Activated CD4-positive, alpha-beta T cell treated with anti-CD3 and anti-CD28 coated beads, Interleukin-2, amount 10 ng/mL, durations not matched to agents 7 days and 5 days (primary cell): ENCODE data around the gene ADGRV1. TPM values are rescaled to one million over a fixed set of nuclear protein-coding genes. Genes with fewer than 3 reads are reported as not detected.

Experiments
- CTCF ChIA-PET: fragments of 350-600 bp; sonication (Branson Sonifier 250); formaldehyde crosslinking; loops from one replicate; lab custom pipeline; 2021; ENCODE audit warnings: antibody characterized with exemption; lab: Charles Lee
- POLR2A ChIA-PET: fragments of 350-600 bp; sonication (Branson Sonifier 250); formaldehyde crosslinking; loops from one replicate; lab custom pipeline; 2021; ENCODE audit warnings: antibody characterized with exemption; lab: Charles Lee
- DNase-seq: peaks from one replicate; pipeline ENCODE4 v3.0.0-alpha.2; 2020
- H3K27ac Mint-ChIP-seq: one replicate; pipeline ENCODE4 v1.8.0; 2021; ENCODE audit warnings: mild to moderate bottlenecking, moderate library complexity, mixed read lengths
- H3K27me3 Mint-ChIP-seq: one replicate; pipeline ENCODE4 v1.8.0; 2021; ENCODE audit warnings: mixed read lengths
- H3K36me3 Mint-ChIP-seq: one replicate; pipeline ENCODE4 v1.8.0; 2021; ENCODE audit warnings: low read depth, mixed read lengths
- H3K4me1 Mint-ChIP-seq: one replicate; pipeline ENCODE4 v1.8.0; 2021; ENCODE audit warnings: mixed read lengths
- H3K4me3 Mint-ChIP-seq: one replicate; pipeline ENCODE4 v1.8.0; 2021; ENCODE audit warnings: mild to moderate bottlenecking, moderate library complexity, mixed read lengths
- H3K9me3 Mint-ChIP-seq: one replicate; pipeline ENCODE4 v1.8.0; 2021; ENCODE audit warnings: mixed read lengths
- total RNA-seq, 2 experiments: library from RNA; stranded (reverse); gene quantifications; one replicate each; pipeline ENCODE4 v1.2.3, GENCODE V29; 2021

Gene ADGRV1
- total RNA-seq, 2 experiments from 2014 or later, result not detected

- POLR2A ChIA-PET, result no interaction called here
- Mint-ChIP-seq H3K9me3 (no peaks in the 10 kb centered on the region), H3K27me3 (peaks cover 2% of the 10 kb centered on the region), H3K36me3 (no peaks in the 10 kb centered on the region), H3K4me1 (no peaks in the 10 kb centered on the region), H3K4me3 (no peak overlapping the region), H3K27ac (no peak overlapping the region)
- CTCF ChIA-PET, result interaction anchor here (1.2 kb wide), 1 partner anchor 66 kb away, joined by 4 read pairs; no protein-coding TSS in a partner anchor
- no peak for DNase-seq
Observed at GRCh38 chr5:90933298-90933697, 374.7 kb downstream of the ADGRV1 start.

DNA sequence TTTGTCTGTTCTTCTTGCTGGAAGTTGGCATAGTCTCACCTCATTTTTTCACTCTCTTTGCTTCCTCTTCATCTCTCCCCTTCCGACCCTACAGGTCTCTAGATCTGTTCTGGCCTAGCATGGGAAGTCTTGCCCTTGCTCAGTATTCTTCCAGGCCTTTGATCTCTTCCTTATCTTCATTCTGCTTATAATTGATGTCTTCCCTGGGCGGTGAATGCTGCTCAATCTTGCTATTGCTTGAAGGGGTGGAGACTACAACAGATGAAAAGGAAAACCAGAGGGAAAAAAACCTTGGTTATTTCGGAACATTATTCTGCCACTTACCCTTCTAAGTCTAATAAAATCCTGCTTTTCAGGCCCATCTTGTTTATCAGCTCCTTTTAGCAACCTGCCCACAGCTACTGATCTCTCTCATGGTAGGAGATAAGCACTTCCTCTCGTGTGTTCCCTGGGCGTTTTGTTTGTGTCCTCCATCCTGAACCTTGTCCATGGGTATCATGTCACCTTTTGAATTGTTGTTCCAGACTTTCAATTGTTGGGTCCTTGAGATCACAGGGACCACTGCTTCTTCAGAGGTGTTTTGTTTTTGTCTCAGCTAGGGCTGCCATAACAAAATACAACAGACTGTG lies 375.6 kb downstream of the ADGRV1 start:
- DNase-seq, result no peak
- Mint-ChIP-seq H3K27ac (no peak overlapping the region), H3K4me3 (no peak overlapping the region), H3K27me3 (peaks cover 2% of the 10 kb centered on the region), H3K9me3 (no peaks in the 10 kb centered on the region), H3K4me1 (no peaks in the 10 kb centered on the region), H3K36me3 (no peaks in the 10 kb centered on the region)
- CTCF ChIA-PET, result no interaction called here
- POLR2A ChIA-PET, result no interaction called here

DNA sequence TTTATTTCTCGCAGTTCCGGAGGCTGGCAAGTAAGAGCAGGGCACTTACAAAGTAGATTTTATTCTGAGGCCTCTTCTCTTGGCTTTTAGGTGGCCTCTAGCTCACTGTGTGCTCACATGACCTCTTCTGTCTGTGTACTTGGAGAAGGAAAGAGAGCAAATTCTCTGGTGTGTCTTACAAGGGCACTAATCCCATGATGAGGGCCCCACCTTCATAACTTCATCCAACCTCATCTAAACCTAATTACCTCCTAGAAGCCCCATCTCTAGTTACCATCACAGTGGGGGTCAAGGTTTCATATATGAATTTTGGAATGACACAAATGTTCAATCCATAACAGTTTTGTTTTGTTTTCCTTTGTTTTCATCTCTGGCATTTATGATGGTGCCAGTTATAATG lies 376.1 kb downstream of the ADGRV1 start:
- no peaks in the 10 kb centered on the region for H3K36me3 Mint-ChIP-seq
- CTCF ChIA-PET, result no interaction called here
- H3K4me3 Mint-ChIP-seq, result no peak overlapping the region
- H3K27ac Mint-ChIP-seq, result no peak overlapping the region
- no peaks in the 10 kb centered on the region for H3K4me1 Mint-ChIP-seq
- H3K9me3 Mint-ChIP-seq, result no peaks in the 10 kb centered on the region
- no peak for DNase-seq
- peaks cover 2% of the 10 kb centered on the region for H3K27me3 Mint-ChIP-seq
- POLR2A ChIA-PET, result no interaction called here

DNA sequence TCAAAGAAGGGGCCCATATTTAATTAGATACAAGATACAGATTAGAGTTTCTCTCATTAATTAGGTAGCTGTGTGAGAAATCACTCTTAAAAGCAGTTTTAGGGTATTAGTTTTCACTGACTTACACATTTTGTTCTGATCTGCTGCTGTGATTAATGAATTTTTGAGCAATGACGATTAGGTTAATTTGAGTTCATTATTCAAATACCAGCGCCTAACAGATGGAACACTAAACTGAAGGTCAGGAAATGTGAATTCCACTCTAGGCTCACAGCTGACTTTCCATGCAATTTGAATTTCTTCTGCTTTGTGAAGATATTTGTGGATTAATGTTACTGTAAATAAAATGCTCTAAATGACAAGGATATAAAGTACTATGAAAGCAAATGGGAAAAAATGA lies 380.6 kb downstream of the ADGRV1 start:
- H3K9me3 Mint-ChIP-seq, result peaks cover 3% of the 10 kb centered on the region
- CTCF ChIA-PET, result no interaction called here
- H3K27ac Mint-ChIP-seq, result no peak overlapping the region
- H3K27me3 Mint-ChIP-seq, result no peaks in the 10 kb centered on the region
- no peaks in the 10 kb centered on the region for H3K36me3 Mint-ChIP-seq
- peaks cover 8% of the 10 kb centered on the region for H3K4me1 Mint-ChIP-seq
- H3K4me3 Mint-ChIP-seq, result no peak overlapping the region
- POLR2A ChIA-PET, result no interaction called here
- no peak for DNase-seq

DNA sequence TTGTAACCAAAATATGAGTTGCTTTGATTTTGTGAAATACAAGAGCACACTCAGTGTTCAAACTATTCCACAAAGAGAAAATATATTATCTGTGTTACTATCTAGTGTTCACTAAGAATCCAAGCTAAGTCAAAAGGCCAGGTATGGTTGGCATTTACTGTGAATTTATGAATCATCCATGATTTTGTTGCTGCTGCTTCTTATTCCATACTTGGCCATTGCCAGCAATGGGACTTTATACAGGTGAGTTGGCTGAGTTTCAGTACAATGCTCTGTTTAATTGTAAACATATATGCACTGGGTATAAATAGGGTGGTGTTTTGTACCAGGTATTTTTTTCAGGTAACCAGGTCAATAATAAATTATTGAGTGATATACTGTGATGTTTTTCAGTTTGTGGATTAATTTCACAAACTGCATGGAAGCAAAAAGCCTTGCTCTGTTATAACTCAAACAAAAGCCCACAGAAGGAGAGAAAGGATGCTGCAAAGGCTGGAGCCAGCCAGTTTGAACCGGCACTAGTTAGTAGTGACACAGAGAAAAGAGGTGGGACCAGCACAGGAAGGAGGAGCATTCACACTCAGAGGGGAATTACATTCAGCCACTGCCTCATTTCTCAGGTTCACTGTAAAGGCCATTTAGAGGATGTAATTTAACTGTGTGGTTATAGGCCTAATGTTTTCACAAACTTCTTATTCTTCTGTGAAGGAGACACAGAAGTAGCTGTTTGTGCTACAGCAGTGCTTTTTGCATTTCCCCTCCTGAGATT lies 381.8 kb downstream of the ADGRV1 start:
- ChIA-PET POLR2A (no interaction called here), CTCF (no interaction called here)
- no peak overlapping the region for H3K27ac Mint-ChIP-seq
- no peaks in the 10 kb centered on the region for H3K36me3 Mint-ChIP-seq
- H3K27me3 Mint-ChIP-seq, result no peaks in the 10 kb centered on the region
- DNase-seq, result peak; percentile 41
- peaks cover 8% of the 10 kb centered on the region for H3K4me1 Mint-ChIP-seq
- H3K4me3 Mint-ChIP-seq, result no peak overlapping the region
- peaks cover 3% of the 10 kb centered on the region for H3K9me3 Mint-ChIP-seq

GRCh38 chr5:90941002-90941720 lies 382.6 kb downstream of the ADGRV1 start:
- no peaks in the 10 kb centered on the region for H3K27me3 Mint-ChIP-seq
- H3K4me1 Mint-ChIP-seq, result peaks cover 8% of the 10 kb centered on the region
- DNase-seq, result no peak
- POLR2A ChIA-PET, result no interaction called here
- CTCF ChIA-PET, result no interaction called here
- no peak overlapping the region for H3K4me3 Mint-ChIP-seq
- no peaks in the 10 kb centered on the region for H3K36me3 Mint-ChIP-seq
- H3K27ac Mint-ChIP-seq, result no peak overlapping the region
- peaks cover 3% of the 10 kb centered on the region for H3K9me3 Mint-ChIP-seq

DNA sequence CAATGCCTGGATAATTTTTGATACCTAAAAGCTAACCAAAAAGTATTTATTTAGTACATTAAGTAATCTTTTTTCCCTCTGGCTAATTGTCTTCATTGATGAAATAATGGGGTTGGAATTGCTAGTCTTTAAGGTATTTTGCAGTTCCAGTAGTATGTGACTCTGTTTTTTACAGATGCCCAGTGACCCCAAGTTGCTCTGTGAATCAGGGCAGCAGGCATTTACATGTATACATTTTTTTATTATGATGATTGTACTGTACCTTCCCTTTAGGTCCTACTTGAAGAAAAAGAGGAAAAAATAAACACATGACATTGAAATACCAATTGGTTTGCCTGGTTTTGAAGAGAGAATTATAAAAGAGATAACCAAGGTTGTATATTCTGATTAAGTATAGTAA lies 385.5 kb downstream of the ADGRV1 start:
- Mint-ChIP-seq H3K9me3 (peaks cover 3% of the 10 kb centered on the region), H3K36me3 (no peaks in the 10 kb centered on the region), H3K4me3 (no peak overlapping the region), H3K27me3 (peaks cover 3% of the 10 kb centered on the region), H3K27ac (no peak overlapping the region), H3K4me1 (peaks cover 8% of the 10 kb centered on the region)
- CTCF ChIA-PET, result interaction anchor here (0.8 kb wide), 1 partner anchor 12 kb away, joined by 3 read pairs; no protein-coding TSS in a partner anchor
- POLR2A ChIA-PET, result no interaction called here
- DNase-seq, result no peak

GRCh38 chr5:90947667-90948066 lies 389.1 kb downstream of the ADGRV1 start:
- POLR2A ChIA-PET, result no interaction called here
- DNase-seq, result no peak
- Mint-ChIP-seq H3K36me3 (no peaks in the 10 kb centered on the region), H3K4me3 (no peak overlapping the region), H3K27ac (no peak overlapping the region), H3K9me3 (peaks cover 2% of the 10 kb centered on the region), H3K4me1 (no peaks in the 10 kb centered on the region), H3K27me3 (peaks cover 5% of the 10 kb centered on the region)
- CTCF ChIA-PET, result no interaction called here

GRCh38 chr5:90948969-90949368 lies 390.4 kb downstream of the ADGRV1 start:
- ChIA-PET POLR2A (no interaction called here), CTCF (no interaction called here)
- no peak for DNase-seq
- H3K4me1 Mint-ChIP-seq, result no peaks in the 10 kb centered on the region
- no peaks in the 10 kb centered on the region for H3K36me3 Mint-ChIP-seq
- no peaks in the 10 kb centered on the region for H3K9me3 Mint-ChIP-seq
- H3K27ac Mint-ChIP-seq, result no peak overlapping the region
- H3K27me3 Mint-ChIP-seq, result peaks cover 5% of the 10 kb centered on the region
- no peak overlapping the region for H3K4me3 Mint-ChIP-seq

DNA sequence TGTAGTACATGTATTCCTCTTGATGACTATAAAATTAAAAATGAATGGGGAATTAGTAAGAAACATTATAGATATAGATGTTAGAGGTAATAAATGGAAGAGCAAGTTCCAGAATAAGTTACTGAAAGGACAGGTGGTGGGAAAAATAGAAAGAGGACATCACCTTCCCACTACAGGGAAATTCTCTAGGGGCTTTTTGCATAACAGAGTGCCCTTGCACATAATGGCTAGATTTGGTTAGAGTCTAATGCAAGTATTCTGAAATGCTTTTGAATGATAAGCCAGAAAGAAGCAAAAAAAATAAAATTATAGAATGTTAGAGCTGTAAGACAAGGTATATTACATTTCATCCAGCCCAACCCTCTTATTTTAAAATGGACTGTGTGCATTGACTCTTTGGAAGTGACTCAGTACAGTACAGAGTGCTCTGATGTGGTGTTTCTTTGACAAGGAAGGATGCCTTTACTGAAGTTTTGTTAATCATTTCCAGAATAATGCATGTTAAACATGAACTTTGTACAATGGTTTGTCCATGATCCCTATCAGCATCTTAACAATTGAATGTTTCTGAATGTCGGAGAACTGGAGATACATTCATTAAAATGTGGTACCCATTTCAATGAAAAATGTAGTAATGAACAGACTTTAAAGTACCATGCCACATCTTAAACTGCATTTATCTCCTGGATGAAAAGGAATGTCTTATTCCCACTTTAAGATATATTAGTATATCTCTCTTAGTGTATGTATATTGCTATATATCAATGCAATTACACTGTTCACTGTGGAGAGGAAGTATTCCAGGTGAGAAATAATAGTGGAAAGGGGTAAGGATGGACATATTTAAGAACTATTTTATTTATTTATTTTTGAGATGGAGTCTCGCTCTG lies 391.1 kb downstream of the ADGRV1 start:
- POLR2A ChIA-PET, result no interaction called here
- Mint-ChIP-seq H3K9me3 (no peaks in the 10 kb centered on the region), H3K4me3 (no peak overlapping the region), H3K27ac (no peak overlapping the region), H3K36me3 (no peaks in the 10 kb centered on the region), H3K4me1 (no peaks in the 10 kb centered on the region), H3K27me3 (peaks cover 5% of the 10 kb centered on the region)
- DNase-seq, result no peak
- CTCF ChIA-PET, result no interaction called here

GRCh38 chr5:90955001-90955635 lies 396.5 kb downstream of the ADGRV1 start:
- H3K9me3 Mint-ChIP-seq, result no peaks in the 10 kb centered on the region
- DNase-seq, result no peak
- no peaks in the 10 kb centered on the region for H3K36me3 Mint-ChIP-seq
- peaks cover 6% of the 10 kb centered on the region for H3K27me3 Mint-ChIP-seq
- POLR2A ChIA-PET, result no interaction called here
- H3K27ac Mint-ChIP-seq, result no peak overlapping the region
- H3K4me1 Mint-ChIP-seq, result no peaks in the 10 kb centered on the region
- CTCF ChIA-PET, result no interaction called here
- no peak overlapping the region for H3K4me3 Mint-ChIP-seq

DNA sequence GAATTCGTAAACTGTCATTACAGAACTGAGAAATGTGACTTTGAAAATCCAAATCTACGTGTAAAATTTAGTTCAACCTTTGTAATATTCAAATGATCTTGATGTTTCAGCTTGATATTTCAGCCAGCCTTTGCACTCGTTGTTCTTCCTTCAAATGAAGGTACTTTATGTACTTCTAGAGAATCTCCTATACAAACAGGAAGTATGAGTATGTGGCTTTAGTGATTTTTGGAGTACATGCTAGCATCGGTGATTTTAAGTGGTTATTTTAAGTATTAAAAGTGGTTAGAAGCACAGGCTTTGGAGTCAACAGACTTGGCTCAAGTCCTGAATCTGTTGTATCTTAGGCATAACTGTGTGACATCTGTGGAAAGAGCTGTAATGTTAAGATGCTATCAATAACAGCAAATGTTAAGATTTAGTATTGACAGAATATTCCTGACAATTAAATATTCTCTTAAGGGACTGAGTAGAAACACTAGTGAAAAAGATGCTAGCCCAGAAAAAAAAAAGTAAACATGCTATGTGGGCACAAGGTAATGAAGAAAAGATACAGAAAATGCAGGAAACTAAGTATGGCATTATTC lies 398.0 kb downstream of the ADGRV1 start:
- Mint-ChIP-seq H3K36me3 (no peaks in the 10 kb centered on the region), H3K9me3 (no peaks in the 10 kb centered on the region), H3K27me3 (peaks cover 6% of the 10 kb centered on the region), H3K4me3 (no peak overlapping the region), H3K27ac (no peak overlapping the region), H3K4me1 (no peaks in the 10 kb centered on the region)
- POLR2A ChIA-PET, result no interaction called here
- DNase-seq, result no peak
- CTCF ChIA-PET, result no interaction called here
